A673 (cell line): ENCODE measurements around the gene NGEF. TPM values are rescaled to one million over a fixed set of nuclear protein-coding genes. Genes with fewer than 3 reads are reported as not detected.

Experiments
- BruUV-seq: library from RNA; stranded (reverse); fragments of 400-500 nt; replicated peaks from 2 replicates; lab custom pipeline; 2021; lab: Mats Ljungman, UMichigan
- CTCF ChIA-PET: fragments of 300-600 bp; sonication (Branson Sonifier 250); formaldehyde crosslinking; loops from one replicate; lab custom pipeline; 2022; ENCODE audit warnings: antibody characterized with exemption; lab: Charles Lee
- POLR2A ChIA-PET: fragments of 300-600 bp; sonication (Branson Sonifier 250); formaldehyde crosslinking; loops from one replicate; lab custom pipeline; 2022; ENCODE audit warnings: antibody characterized with exemption; ENCODE audit not compliant: low non-redundant PET; lab: Charles Lee
- DNase-seq: peaks from one replicate; pipeline ENCODE4 v3.0.0-alpha.2; 2015; ENCODE audit warnings: low spot score
- H3K27ac ChIP-seq: fragments of 200-600 bp; sonication (generic); 2 replicates; pipeline ENCODE4 v1.5.1; 2016; ENCODE audit warnings: mixed run types, low read depth, mild to moderate bottlenecking, mixed read lengths, antibody characterized with exemption, low read length; ENCODE audit not compliant: poor library complexity, severe bottlenecking
- H3K27me3 ChIP-seq: fragments of 200-600 bp; sonication (generic); replicated peaks from 2 replicates; pipeline ENCODE4 v1.6.1; 2017; ENCODE audit warnings: mixed run types, low read depth, mild to moderate bottlenecking, mixed read lengths, antibody characterized with exemption, low read length; ENCODE audit not compliant: insufficient read depth, poor library complexity
- H3K36me3 ChIP-seq: fragments of 200-600 bp; sonication (generic); 2 replicates; pipeline ENCODE4 v1.6.1; 2016; ENCODE audit warnings: mixed run types, mild to moderate bottlenecking, mixed read lengths, antibody characterized with exemption, low read length; ENCODE audit not compliant: insufficient read depth, poor library complexity, severe bottlenecking
- H3K4me1 ChIP-seq: fragments of 200-600 bp; sonication (generic); 2 replicates; pipeline ENCODE4 v1.6.1; 2017; ENCODE audit warnings: mixed run types, mild to moderate bottlenecking, mixed read lengths, antibody characterized with exemption, low read length; ENCODE audit not compliant: insufficient read depth, poor library complexity, severe bottlenecking
- H3K4me3 ChIP-seq: fragments of 200-600 bp; sonication (generic); 2 replicates; pipeline ENCODE4 v1.5.1; 2016; ENCODE audit warnings: low read depth, mixed run types, mild to moderate bottlenecking, mixed read lengths, low read length; ENCODE audit not compliant: poor library complexity, severe bottlenecking
- H3K9me3 ChIP-seq: fragments of 200-600 bp; sonication (generic); 2 replicates; pipeline ENCODE4 v1.6.1; 2016; ENCODE audit warnings: mixed run types, low read depth, mild to moderate bottlenecking, mixed read lengths, antibody characterized with exemption, low read length; ENCODE audit not compliant: poor library complexity, severe bottlenecking
- CTCF ChIP-seq: fragments of 300-800, 200-600 bp; sonication (generic); conservative IDR thresholded peaks from 2 replicates; pipeline ENCODE4 v1.5.1; 2017; ENCODE audit warnings: low read depth, mild to moderate bottlenecking, antibody characterized with exemption, low read length, moderate library complexity, mixed read lengths
- EZH2 ChIP-seq: fragments of 200-600 bp; sonication (generic); IDR thresholded peaks from 2 replicates; pipeline ENCODE4 v1.6.1; 2017; ENCODE audit warnings: borderline replicate concordance, low read depth, mild to moderate bottlenecking, mixed read lengths, antibody characterized with exemption, low read length; ENCODE audit not compliant: poor library complexity, severe bottlenecking
- intact Hi-C: fragments of 100-400 bp; cut with micrococcal nuclease; formaldehyde crosslinking; loops from one replicate; pipeline ENCODE4 v1.10.0; 2022; ENCODE audit not compliant: unreplicated experiment
- total RNA-seq: library from RNA; stranded (reverse); gene quantifications from 2 replicates; pipeline ENCODE4 v1.2.3, GENCODE V29; 2021

Gene NGEF
- total RNA-seq, 1 experiment from 2014 or later, result 0.69 TPM

GRCh38 chr2:232929303-232930058, 83.6 kb downstream of the NGEF start:
- Histone ChIP-seq H3K4me3 (no peak overlapping the region), H3K9me3 (no peaks in the 10 kb centered on the region), H3K4me1 (peaks cover 5% of the 10 kb centered on the region), H3K36me3 (no peaks in the 10 kb centered on the region), H3K27me3 (peaks cover 31% of the 10 kb centered on the region), H3K27ac (no peak overlapping the region)
- BruUV-seq, result no TSS peak
- no peak for TF ChIP-seq EZH2
- no peak for TF ChIP-seq CTCF
- DNase-seq, result no peak
- intact Hi-C loops, result no loop called here
- CTCF ChIA-PET, result no interaction called here
- POLR2A ChIA-PET, result no interaction called here

DNA sequence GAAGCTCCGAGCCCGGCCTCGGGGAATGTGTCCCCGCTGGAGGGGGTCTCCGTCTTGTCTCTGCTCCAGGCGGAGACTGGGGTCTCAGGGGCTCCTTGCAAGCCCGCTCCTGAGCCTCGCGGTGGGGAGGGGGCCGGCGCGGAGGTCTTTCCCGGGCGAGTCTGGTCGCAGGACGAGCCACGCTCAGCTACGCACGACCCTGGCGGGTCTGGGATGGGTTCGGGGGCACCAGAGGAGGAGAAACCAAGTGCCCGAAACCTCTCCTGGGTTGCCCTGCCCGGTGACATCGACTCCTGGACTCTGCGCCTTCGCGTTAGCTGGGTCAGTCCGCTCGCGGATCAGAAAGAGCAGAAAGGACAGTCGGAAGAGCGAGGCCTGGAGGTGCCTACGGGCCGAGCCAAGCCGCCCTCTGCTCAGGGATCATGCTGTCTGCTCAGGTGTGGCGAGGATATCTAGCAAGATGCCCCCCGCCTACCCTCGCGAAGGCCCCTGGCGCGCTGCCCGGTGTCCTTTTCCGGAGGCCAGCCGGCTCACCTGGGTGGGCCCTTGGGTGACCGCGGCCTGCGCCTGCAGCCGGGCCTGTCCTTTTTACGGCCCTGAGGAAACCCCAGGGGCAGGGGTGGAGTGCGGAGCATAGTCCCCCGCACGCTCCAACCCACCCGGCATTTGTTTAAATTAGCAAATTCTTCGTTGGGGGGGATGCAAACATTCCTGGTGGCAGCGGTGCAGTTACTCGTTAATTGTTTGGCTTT, 84.3 kb downstream of the NGEF start:
- Histone ChIP-seq H3K36me3 (no peaks in the 10 kb centered on the region), H3K27me3 (peaks cover 31% of the 10 kb centered on the region), H3K9me3 (no peaks in the 10 kb centered on the region), H3K27ac (no peak overlapping the region), H3K4me1 (peaks cover 5% of the 10 kb centered on the region), H3K4me3 (peak overlapping the region; percentile 24)
- intact Hi-C loops, result no loop called here
- BruUV-seq, result no TSS peak
- POLR2A ChIA-PET, result no interaction called here
- no peak for DNase-seq
- CTCF ChIA-PET, result no interaction called here
- TF ChIP-seq EZH2, result no peak
- no peak for TF ChIP-seq CTCF

GRCh38 chr2:232927793-232928550, 85.1 kb downstream of the NGEF start:
- peak; percentile 37 for DNase-seq
- no peaks in the 10 kb centered on the region for H3K9me3 ChIP-seq
- intact Hi-C loops, result no loop called here

More at GRCh38 chr2:232927793-232928550, 85.1 kb downstream of the NGEF start:
- TF ChIP-seq EZH2 (no peak), CTCF (no peak)
- H3K36me3 ChIP-seq, result no peaks in the 10 kb centered on the region
- ChIA-PET CTCF (no interaction called here), POLR2A (no interaction called here)
- H3K4me3 ChIP-seq, result peak overlapping the region; percentile 44
- peaks cover 5% of the 10 kb centered on the region for H3K4me1 ChIP-seq
- H3K27ac ChIP-seq, result no peak overlapping the region
- peaks cover 31% of the 10 kb centered on the region for H3K27me3 ChIP-seq
- BruUV-seq, result no TSS peak
